ENCODE results near the gene HUWE1.

HUWE1 gene

DNA sequence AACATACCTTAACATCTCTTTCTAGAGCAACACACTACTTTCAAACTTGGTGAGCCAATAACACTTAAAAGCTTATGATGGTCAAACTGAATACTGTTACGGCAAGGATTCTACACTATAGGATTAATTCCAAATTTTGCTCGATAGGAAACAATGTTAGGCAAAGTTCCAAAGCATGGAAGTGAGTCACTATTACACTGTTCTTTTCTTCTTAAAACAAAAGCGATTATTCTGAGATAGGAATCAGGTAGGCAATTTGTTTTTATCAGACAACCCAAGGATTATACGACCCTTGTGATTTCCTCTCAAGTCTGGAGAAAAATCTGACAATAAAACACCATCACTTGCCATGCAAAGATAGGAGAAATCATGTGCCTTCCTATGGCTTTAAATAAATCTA, 81.5 kb downstream of the HUWE1 start:
- no peak for DNase-seq (ENCODE audit: low read depth)
- H3K4me1 ChIP-seq (ENCODE audit: control insufficient read depth, insufficient read depth, low read length) = no peaks in the 10 kb centered on the region
- peaks cover 87% of the 10 kb centered on the region for H3K36me3 ChIP-seq (ENCODE audit: control insufficient read depth, insufficient read depth, low read length, severe bottlenecking)
- no peak overlapping the region for H3K4me3 ChIP-seq (ENCODE audit: low read length)
- no peak overlapping the region for H3K9ac ChIP-seq (ENCODE audit: low read length)
- no peaks in the 10 kb centered on the region for H3K9me3 ChIP-seq (ENCODE audit: control insufficient read depth, low read length)
- no peaks in the 10 kb centered on the region for H3K27me3 ChIP-seq (replicated peaks; ENCODE audit: control insufficient read depth, insufficient read depth, low read length)

DNA sequence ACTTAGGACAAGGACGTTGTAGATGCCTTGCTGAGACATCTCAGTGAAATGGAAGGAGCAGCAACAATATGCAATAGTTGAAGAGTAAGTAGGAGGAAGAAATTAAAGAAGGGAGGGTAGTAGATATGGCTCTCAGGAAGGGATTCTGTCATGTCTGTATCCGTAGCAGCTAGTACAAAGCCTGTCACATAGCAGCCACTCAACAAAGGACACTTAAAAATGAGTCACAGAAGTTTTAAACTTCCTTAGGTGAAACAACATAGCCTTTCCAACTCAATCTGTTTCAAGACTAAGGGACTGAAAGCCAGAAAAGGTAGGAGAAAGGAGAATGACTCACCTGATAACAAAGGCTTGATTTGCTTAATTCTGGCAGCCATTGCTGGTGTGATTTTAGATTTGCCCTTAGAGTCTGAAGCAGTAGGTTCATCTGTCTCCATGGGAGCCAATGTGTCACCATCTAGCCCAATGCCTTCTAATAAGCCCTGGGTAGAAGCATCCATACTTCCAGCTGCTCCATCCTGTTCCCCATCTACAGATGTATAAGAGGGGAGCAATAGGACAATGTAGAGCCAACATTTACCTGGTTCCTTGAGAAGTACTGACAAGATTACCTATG, 86.6 kb downstream of the HUWE1 start:
- no peak overlapping the region for H3K9ac ChIP-seq (ENCODE audit: low read length)
- peaks cover 73% of the 10 kb centered on the region for H3K36me3 ChIP-seq (ENCODE audit: control insufficient read depth, insufficient read depth, low read length, severe bottlenecking)
- DNase-seq (ENCODE audit: low read depth) = no peak
- H3K4me1 ChIP-seq (ENCODE audit: control insufficient read depth, insufficient read depth, low read length) = no peaks in the 10 kb centered on the region
- no peaks in the 10 kb centered on the region for H3K9me3 ChIP-seq (ENCODE audit: control insufficient read depth, low read length)
- H3K27me3 ChIP-seq (replicated peaks; ENCODE audit: control insufficient read depth, insufficient read depth, low read length) = peaks cover 10% of the 10 kb centered on the region
- no peak overlapping the region for H3K4me3 ChIP-seq (ENCODE audit: low read length)

DNA sequence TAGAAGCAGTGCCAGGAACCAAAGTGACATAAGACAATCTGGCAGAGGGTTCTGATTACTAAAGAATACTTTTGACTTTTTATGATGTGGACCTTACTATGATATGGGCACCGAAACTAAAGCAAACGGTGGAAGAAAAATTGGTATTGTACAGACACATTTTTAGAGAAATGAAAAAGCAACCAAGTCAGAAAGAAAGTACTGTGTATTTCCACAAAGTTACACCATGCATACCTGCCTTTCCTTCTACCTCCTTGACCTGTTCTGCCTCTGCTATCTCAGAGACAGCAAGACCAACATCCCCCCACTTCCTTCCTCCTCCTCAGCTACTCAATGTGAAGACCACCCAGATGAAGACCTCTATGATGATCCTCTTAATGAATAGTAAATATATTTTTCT, 88.3 kb downstream of the HUWE1 start:
- Histone ChIP-seq H3K9ac (ENCODE audit: low read length) (no peak overlapping the region), H3K9me3 (ENCODE audit: control insufficient read depth, low read length) (no peaks in the 10 kb centered on the region), H3K27me3 (replicated peaks; ENCODE audit: control insufficient read depth, insufficient read depth, low read length) (peaks cover 11% of the 10 kb centered on the region), H3K36me3 (ENCODE audit: control insufficient read depth, insufficient read depth, low read length, severe bottlenecking) (peaks cover 71% of the 10 kb centered on the region), H3K4me1 (ENCODE audit: control insufficient read depth, insufficient read depth, low read length) (no peaks in the 10 kb centered on the region), H3K4me3 (ENCODE audit: low read length) (no peak overlapping the region)
- no peak for DNase-seq (ENCODE audit: low read depth)

- Histone ChIP-seq H3K36me3 (ENCODE audit: control insufficient read depth, insufficient read depth, low read length, severe bottlenecking) (peaks cover 79% of the 10 kb centered on the region), H3K9ac (ENCODE audit: low read length) (no peak overlapping the region), H3K4me3 (ENCODE audit: low read length) (no peak overlapping the region), H3K9me3 (ENCODE audit: control insufficient read depth, low read length) (no peaks in the 10 kb centered on the region), H3K27me3 (replicated peaks; ENCODE audit: control insufficient read depth, insufficient read depth, low read length) (peaks cover 11% of the 10 kb centered on the region), H3K4me1 (ENCODE audit: control insufficient read depth, insufficient read depth, low read length) (no peaks in the 10 kb centered on the region)
- peak; percentile 8 for DNase-seq (ENCODE audit: low read depth)
Observed at GRCh38 chrX:53595266-53595810, 91.2 kb downstream of the HUWE1 start.

GRCh38 chrX:53594354-53594753, 92.2 kb downstream of the HUWE1 start:
- H3K36me3 ChIP-seq (ENCODE audit: control insufficient read depth, insufficient read depth, low read length, severe bottlenecking) = peaks cover 79% of the 10 kb centered on the region
- H3K9me3 ChIP-seq (ENCODE audit: control insufficient read depth, low read length) = no peaks in the 10 kb centered on the region
- H3K4me1 ChIP-seq (ENCODE audit: control insufficient read depth, insufficient read depth, low read length) = no peaks in the 10 kb centered on the region
- peaks cover 11% of the 10 kb centered on the region for H3K27me3 ChIP-seq (replicated peaks; ENCODE audit: control insufficient read depth, insufficient read depth, low read length)
- H3K4me3 ChIP-seq (ENCODE audit: low read length) = no peak overlapping the region
- peak; percentile 42 for DNase-seq (ENCODE audit: low read depth)
- no peak overlapping the region for H3K9ac ChIP-seq (ENCODE audit: low read length)

GRCh38 chrX:53587795-53588420, 98.6 kb downstream of the HUWE1 start:
- DNase-seq (ENCODE audit: low read depth) = no peak
- no peaks in the 10 kb centered on the region for H3K9me3 ChIP-seq (ENCODE audit: control insufficient read depth, low read length)
- no peak overlapping the region for H3K9ac ChIP-seq (ENCODE audit: low read length)
- peaks cover 100% of the 10 kb centered on the region for H3K36me3 ChIP-seq (ENCODE audit: control insufficient read depth, insufficient read depth, low read length, severe bottlenecking)
- H3K4me3 ChIP-seq (ENCODE audit: low read length) = no peak overlapping the region
- H3K4me1 ChIP-seq (ENCODE audit: control insufficient read depth, insufficient read depth, low read length) = no peaks in the 10 kb centered on the region
- peaks cover 10% of the 10 kb centered on the region for H3K27me3 ChIP-seq (replicated peaks; ENCODE audit: control insufficient read depth, insufficient read depth, low read length)

GRCh38 chrX:53584891-53585290, 101.6 kb downstream of the HUWE1 start:
- H3K27me3 ChIP-seq (replicated peaks; ENCODE audit: control insufficient read depth, insufficient read depth, low read length) = peaks cover 10% of the 10 kb centered on the region
- no peak overlapping the region for H3K4me3 ChIP-seq (ENCODE audit: low read length)
- H3K9me3 ChIP-seq (ENCODE audit: control insufficient read depth, low read length) = no peaks in the 10 kb centered on the region
- peaks cover 96% of the 10 kb centered on the region for H3K36me3 ChIP-seq (ENCODE audit: control insufficient read depth, insufficient read depth, low read length, severe bottlenecking)
- H3K9ac ChIP-seq (ENCODE audit: low read length) = no peak overlapping the region
- H3K4me1 ChIP-seq (ENCODE audit: control insufficient read depth, insufficient read depth, low read length) = peaks cover 7% of the 10 kb centered on the region
- no peak for DNase-seq (ENCODE audit: low read depth)

- no peak overlapping the region for H3K4me3 ChIP-seq (ENCODE audit: low read length)
- peaks cover 84% of the 10 kb centered on the region for H3K36me3 ChIP-seq (ENCODE audit: control insufficient read depth, insufficient read depth, low read length, severe bottlenecking)
Observed at GRCh38 chrX:53583571-53583970, 102.9 kb downstream of the HUWE1 start.

DNA sequence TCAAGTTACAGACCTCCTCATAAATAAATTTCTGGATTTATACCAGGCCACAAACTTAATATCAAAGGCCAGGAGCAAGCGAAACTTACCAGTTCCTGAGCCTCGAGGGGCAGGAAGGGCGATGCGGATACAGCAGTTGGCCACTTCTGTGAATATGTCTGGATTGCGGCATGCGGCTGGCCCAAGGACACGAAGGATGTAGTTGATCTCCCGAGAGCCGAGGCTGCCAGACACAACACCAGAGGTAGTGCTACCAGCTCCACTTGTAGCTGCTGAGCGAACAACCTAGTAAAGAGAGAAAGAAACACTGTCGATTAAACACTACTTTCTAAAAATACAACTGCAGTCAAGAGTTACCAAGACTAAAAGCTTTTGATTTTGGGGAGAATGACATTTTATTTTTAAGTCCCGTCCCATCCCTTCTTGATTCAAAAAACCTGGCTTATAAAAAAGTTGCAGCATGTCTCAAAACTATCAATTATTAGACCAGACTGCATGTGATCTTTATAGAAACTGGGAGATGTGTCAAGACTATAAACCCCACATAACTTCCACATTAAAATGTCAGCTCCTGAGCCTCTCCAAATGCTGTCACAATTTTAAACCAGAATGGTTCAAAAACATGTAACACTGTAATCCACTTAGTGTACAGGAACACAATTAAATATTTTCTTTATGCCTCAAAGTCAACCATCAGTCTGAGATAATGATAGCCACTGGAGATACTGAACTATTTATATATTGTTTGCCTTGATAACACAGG, 105.6 kb downstream of the HUWE1 start:
- H3K4me1 ChIP-seq (ENCODE audit: control insufficient read depth, insufficient read depth, low read length) = peaks cover 7% of the 10 kb centered on the region
- peaks cover 70% of the 10 kb centered on the region for H3K36me3 ChIP-seq (ENCODE audit: control insufficient read depth, insufficient read depth, low read length, severe bottlenecking)
- H3K27me3 ChIP-seq (replicated peaks; ENCODE audit: control insufficient read depth, insufficient read depth, low read length) = peaks cover 3% of the 10 kb centered on the region
- no peak for DNase-seq (ENCODE audit: low read depth)
- no peak overlapping the region for H3K4me3 ChIP-seq (ENCODE audit: low read length)
- H3K9me3 ChIP-seq (ENCODE audit: control insufficient read depth, low read length) = no peaks in the 10 kb centered on the region
- no peak overlapping the region for H3K9ac ChIP-seq (ENCODE audit: low read length)

More at GRCh38 chrX:53583571-53583970, 102.9 kb downstream of the HUWE1 start:
- peaks cover 7% of the 10 kb centered on the region for H3K4me1 ChIP-seq (ENCODE audit: control insufficient read depth, insufficient read depth, low read length)
- no peak overlapping the region for H3K9ac ChIP-seq (ENCODE audit: low read length)
- H3K9me3 ChIP-seq (ENCODE audit: control insufficient read depth, low read length) = no peaks in the 10 kb centered on the region
- no peak for DNase-seq (ENCODE audit: low read depth)
- peaks cover 6% of the 10 kb centered on the region for H3K27me3 ChIP-seq (replicated peaks; ENCODE audit: control insufficient read depth, insufficient read depth, low read length)

- no peaks in the 10 kb centered on the region for H3K9me3 ChIP-seq (ENCODE audit: control insufficient read depth, low read length)
- H3K27me3 ChIP-seq (replicated peaks; ENCODE audit: control insufficient read depth, insufficient read depth, low read length) = peaks cover 4% of the 10 kb centered on the region
- no peak for DNase-seq (ENCODE audit: low read depth)
- H3K9ac ChIP-seq (ENCODE audit: low read length) = no peak overlapping the region
- no peak overlapping the region for H3K4me3 ChIP-seq (ENCODE audit: low read length)
- peaks cover 90% of the 10 kb centered on the region for H3K36me3 ChIP-seq (ENCODE audit: control insufficient read depth, insufficient read depth, low read length, severe bottlenecking)
- no peaks in the 10 kb centered on the region for H3K4me1 ChIP-seq (ENCODE audit: control insufficient read depth, insufficient read depth, low read length)
Observed at GRCh38 chrX:53571494-53571893, 115.0 kb downstream of the HUWE1 start.

- DNase-seq (ENCODE audit: low read depth) = no peak
- Histone ChIP-seq H3K4me3 (ENCODE audit: low read length) (no peak overlapping the region), H3K36me3 (ENCODE audit: control insufficient read depth, insufficient read depth, low read length, severe bottlenecking) (peaks cover 91% of the 10 kb centered on the region), H3K27me3 (replicated peaks; ENCODE audit: control insufficient read depth, insufficient read depth, low read length) (peaks cover 9% of the 10 kb centered on the region), H3K9ac (ENCODE audit: low read length) (no peak overlapping the region), H3K9me3 (ENCODE audit: control insufficient read depth, low read length) (peaks cover 4% of the 10 kb centered on the region), H3K4me1 (ENCODE audit: control insufficient read depth, insufficient read depth, low read length) (no peaks in the 10 kb centered on the region)
Observed at GRCh38 chrX:53563324-53563723, 123.2 kb downstream of the HUWE1 start.

All from adipocyte (in vitro differentiated cells).